HG03460 (cell line): ENCODE results near the gene PAK5.
"Not testable (repeated sequence)": the region's sequence is repeated elsewhere in the genome, so short reads cannot be mapped to it uniquely, and the experiment has no call there.

ENCODE experiments used
- ATAC-seq: cut with Tn5 transposase; IDR thresholded peaks from one replicate; pipeline ENCODE4 v1.9.1; 2021; ENCODE audit not compliant: unreplicated experiment

PAK5 gene

DNA sequence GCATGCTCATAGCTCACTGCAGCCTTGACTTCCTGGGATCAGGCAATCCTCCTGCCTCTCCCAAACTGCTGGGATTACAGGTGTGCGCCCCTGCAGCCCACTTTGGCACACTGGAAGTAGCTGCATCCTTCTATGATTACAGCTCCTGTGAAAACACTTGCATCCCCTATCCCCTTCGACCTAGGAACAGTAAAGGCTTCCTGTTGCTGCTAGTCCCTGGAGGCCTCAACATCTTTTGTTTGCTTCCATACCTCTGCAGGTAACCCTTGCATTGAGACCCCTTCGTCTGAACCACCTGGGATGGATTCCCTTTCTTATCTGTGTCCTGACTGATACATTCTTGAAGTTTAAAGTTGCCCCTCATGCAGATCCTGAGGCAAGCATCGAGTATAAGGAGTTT lies 152.4 kb downstream of the PAK5 start:
- ATAC-seq = no peak

DNA sequence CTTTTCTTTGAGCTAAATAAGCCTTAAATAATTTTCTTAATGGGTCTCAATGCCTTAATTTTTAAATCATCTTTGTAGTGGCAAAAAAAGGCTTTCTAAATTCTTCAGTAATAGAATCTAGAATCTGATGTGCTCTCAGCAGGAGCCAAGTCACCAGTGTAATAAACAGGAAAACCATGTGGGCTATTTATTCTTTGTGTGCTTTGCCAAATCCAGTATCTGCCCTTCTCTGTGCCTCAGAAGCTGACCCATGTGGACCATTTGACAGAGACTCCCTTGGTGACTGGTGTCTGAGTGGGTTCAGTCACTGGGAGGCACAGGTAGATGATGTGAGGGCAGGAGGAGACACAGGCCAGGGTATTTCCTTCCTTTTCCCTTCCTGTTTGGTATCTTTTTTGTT lies 152.9 kb downstream of the PAK5 start:
- no peak for ATAC-seq

DNA sequence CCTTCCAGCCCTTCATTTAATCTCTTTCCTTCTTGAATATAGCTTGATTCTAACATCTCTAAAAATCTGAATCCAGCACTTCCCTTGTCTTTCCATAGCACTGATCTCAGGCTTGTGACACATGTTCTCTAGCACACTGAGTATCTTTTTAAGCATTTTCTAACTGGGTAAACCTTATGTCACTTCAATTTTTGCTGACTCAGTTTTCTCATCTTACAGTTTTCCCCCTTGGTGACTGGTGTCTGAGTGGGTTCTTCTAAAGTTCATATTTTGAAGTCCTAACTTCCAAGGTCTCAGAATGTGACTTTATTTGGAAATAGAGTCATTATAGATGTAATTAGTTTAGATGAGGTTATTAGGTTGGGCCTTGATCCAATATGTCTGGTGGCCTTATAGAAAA lies 153.9 kb downstream of the PAK5 start:
- no peak for ATAC-seq

DNA sequence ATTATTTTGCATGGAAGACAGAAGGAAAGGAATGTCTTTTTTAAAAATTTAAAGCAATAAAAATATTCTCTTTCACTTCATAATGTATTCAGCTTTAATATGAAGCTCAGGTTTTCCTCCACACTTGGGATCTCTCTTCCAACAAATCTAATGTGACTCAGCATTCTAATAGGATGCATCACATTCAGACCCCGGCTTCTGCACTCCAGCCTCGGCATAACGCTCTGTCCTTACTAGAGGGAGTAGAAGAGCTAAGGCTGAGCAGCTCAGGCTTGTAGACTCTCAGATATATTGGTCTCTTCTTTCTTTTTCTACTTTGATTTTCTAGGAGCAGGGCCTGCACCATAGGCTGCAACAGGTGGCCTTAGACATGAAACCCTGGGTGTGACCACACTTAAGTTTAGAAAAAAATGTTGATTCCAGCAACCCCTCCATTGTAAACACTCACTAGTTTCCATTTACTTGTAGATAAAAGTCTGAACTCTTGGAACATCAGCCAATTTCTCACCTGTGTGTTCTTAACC lies 161.7 kb downstream of the PAK5 start:
- ATAC-seq = no peak

DNA sequence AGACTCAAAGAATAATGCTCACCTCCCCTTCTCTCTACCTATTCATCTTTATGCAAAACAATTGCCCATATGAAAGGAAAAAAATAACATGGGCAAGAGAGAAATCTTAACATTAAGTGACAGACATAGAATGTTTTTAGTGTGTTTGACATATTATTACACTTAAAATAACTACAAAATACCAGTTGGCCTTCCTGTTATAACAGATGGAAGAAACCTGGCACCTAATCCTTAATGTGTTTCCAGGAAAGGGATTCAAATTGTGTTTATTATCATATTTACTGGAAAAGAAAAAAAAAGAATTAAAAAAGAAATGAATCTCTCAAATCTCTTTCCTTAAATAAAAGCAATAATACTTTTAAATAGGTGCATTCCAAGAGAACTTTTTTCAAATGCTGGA lies 165.9 kb downstream of the PAK5 start:
- no peak for ATAC-seq

DNA sequence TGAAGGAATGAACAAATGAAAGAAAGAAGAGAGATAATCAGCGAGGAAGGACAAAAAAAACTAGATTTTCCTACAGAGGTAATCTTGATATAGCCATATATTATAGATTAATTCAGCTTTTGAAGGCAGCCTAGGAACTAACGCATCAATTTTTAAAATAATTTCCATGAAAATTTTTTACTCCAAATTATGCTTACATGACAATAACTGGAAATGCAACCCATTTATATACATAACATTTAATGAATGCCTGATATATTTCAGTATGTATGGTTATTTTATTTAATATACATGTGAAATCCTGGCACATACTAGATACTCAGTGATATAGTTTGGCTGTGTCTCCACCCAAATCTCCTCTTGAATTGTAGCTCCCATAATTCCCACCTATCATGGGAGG lies 166.8 kb downstream of the PAK5 start:
- ATAC-seq = no peak

- ATAC-seq = no peak
These were observed 170.5 kb downstream of the PAK5 start for GRCh38 chr20:9668381-9668780.

- ATAC-seq = no peak
These were observed 175.5 kb downstream of the PAK5 start for GRCh38 chr20:9663423-9663822.

- ATAC-seq = no peak
These were observed 178.5 kb downstream of the PAK5 start for GRCh38 chr20:9660236-9660868.

DNA sequence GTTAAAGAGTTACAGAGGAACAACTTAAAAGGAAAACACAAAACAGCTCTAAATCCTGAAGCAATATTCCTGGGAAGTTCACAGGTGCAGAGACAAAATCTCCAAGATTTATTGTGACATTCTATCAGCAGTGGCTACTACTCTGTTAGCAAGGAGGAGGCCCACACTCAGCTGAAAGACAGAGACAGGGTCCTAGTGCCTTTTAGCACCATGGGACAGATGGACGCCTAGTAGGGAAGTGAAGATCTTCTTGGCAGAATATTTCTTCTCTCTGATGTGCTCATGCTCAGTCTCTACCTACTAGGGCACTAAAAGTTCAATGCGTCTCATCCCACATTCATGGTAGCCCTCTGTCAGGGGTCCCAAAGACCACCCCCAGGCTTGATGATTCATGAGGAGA lies 191.1 kb downstream of the PAK5 start:
- no peak for ATAC-seq

GRCh38 chr20:9646375-9646774 lies 192.5 kb downstream of the PAK5 start:
- no peak for ATAC-seq

- ATAC-seq = no peak
These were observed 196.0 kb downstream of the PAK5 start for GRCh38 chr20:9642882-9643281.

DNA sequence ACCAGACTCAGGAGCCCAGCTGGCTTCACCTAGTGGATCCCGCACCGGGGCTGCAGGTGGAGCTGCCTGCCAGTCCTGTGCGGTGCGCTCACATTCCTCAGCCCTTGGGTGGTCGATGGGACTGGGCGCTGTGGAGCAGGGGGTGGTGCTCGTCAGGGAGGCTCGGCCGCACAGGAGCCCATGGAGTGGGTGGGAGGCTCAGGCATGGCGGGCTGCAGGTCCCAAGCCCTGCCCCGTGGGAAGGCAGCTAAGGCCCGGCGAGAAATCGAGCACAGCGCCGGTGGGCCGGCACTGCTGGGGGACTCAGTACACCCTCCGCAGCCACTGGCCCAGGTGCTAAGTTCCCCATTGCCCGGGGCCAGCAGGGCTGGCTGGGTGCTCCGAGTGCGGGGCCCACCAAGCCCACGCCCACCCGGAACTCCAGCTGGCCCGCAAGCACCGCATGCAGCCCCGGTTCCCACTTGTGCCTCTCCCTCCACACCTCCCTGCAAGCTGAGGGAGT lies 197.3 kb downstream of the PAK5 start:
- ATAC-seq = not testable (repeated sequence)

GRCh38 chr20:9637889-9638288 lies 201.0 kb downstream of the PAK5 start:
- no peak for ATAC-seq

GRCh38 chr20:9635750-9636149 lies 203.1 kb downstream of the PAK5 start:
- no peak for ATAC-seq

- ATAC-seq = no peak
These were observed 204.5 kb downstream of the PAK5 start for GRCh38 chr20:9634327-9634726.

GRCh38 chr20:9632991-9633390 lies 205.9 kb downstream of the PAK5 start:
- ATAC-seq = no peak

DNA sequence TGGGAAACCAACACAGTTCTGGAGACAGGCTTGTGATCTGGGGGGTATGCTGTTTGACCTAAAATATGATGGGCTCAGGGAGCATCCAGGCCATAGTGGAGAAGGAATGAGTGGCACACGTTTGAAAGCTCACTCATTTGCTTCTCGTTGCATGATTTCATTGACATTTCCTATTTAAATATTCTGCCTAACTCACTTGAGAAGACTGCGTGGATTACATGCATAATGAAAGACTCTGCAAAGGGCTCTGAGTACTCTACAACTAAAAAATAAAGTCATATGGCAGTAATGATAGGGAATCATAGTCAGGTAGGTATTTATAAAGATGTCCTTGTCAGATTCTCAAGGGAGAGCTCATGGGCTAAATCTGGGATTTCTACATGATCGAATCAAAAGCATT lies 206.6 kb downstream of the PAK5 start:
- ATAC-seq = no peak

DNA sequence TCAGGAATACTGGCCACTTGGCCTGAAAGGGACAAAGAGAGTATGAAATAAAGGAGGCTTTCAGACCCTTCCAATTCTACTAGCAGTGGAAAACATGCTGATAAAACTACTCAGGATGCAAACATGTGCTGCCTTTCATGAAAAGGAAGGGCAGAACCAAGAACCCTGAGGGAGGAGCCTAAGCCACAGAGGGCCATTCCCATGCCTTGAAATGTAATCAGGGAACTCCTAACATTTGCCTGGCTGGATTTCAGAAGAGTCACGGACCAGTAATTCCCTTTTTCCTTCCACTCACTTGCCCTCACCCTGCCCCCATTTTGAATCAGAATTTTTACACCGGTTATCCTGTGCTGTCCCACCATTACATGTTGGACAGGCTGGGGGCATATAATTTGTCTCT lies 208.3 kb downstream of the PAK5 start:
- ATAC-seq = no peak

DNA sequence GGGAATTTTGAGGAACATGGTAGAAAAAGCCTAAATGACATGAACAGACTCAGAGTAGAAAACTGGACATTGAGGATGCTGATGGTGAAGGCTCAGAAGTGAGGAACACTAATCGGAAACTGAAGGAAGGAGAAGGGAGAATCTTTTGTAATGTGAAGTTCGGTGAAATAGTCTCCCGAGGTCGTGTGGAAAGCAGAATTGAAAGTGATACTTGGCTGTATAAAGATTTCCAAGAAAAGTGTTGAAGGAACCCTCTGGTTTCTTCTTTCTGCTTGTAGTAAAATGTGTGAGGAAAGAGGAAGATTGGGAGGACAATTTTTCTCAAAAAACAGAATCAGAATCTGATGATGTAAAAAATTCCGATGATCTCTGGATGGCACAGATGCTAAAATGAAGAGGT lies 209.0 kb downstream of the PAK5 start:
- ATAC-seq = no peak

GRCh38 chr20:9628589-9628988 lies 210.3 kb downstream of the PAK5 start:
- ATAC-seq = no peak

DNA sequence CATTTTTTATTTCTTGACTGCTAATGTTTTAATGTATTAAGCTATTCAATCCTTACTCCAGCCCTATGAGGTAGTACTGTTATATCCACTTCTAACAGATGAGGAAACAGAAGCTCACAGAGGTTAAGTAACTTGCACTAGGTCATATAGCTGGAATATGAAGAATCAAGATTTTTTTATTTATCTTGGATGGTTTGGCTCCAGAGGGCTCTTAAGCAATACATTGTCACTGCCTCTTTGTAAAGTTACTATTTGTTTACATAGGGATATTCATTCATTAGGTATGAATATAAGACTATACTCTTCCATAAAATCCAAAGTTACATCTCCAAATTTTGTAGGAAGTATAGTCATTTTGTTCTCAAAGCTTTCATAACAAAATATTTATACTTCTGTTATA lies 210.7 kb downstream of the PAK5 start:
- no peak for ATAC-seq

DNA sequence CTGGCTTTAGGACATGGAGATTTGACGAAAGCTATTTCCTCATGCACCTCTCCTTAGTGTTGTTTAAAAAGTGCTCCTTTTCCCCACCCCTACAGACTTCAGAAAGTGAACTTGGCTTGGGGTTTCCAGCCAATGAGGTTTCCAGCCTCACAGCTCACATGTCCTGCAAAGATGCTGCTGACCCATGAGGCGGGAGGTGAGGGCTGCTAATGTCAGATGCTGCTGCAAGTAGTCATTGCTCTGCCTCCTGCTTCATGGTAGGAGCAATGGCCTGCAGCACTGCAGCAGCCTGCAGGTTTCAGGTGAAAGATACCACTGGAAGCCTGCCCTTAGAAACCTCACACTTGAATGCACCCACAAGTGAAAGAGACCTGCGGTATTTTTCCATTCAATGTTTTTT lies 211.7 kb downstream of the PAK5 start:
- no peak for ATAC-seq
